H1 (cell line): ENCODE results near the gene WFDC1. TPM values are rescaled to one million over a fixed set of nuclear protein-coding genes. Genes with fewer than 3 reads are reported as not detected.

ENCODE experiments used
- BCL11A ChIP-seq, 2 experiments: IDR thresholded peaks; one replicate each; pipeline ENCODE4 v1.6.1; 2011; ENCODE audit warnings: low read depth in 2 of 2, low read length in 2 of 2, mild to moderate bottlenecking in 2 of 2
- CHD2 ChIP-seq: IDR thresholded peaks from 2 replicates; pipeline ENCODE4 v1.6.1; 2012; ENCODE audit warnings: low read length, improper control_type of control experiment
- E2F6 ChIP-seq: IDR thresholded peaks from 2 replicates; pipeline ENCODE4 v1.6.1; 2012; ENCODE audit warnings: inconsistent platforms
- JUND ChIP-seq: IDR thresholded peaks from 2 replicates; pipeline ENCODE4 v1.6.1; 2011; ENCODE audit warnings: mild to moderate bottlenecking, improper control_type of control experiment, low read length
- SRF ChIP-seq: IDR thresholded peaks from 2 replicates; pipeline ENCODE4 v1.6.1; 2011; ENCODE audit warnings: mild to moderate bottlenecking, low read depth, low read length, moderate library complexity
- polyA plus RNA-seq, 7 experiments: library from polyadenylated mRNA; depleted of rRNA in 3 of 7; stranded (reverse) in 5 of 7; unstranded in 2 of 7; fragments of >200 nt in 5 of 7; fragments of 200-250 nt in 2 of 7; gene quantifications; 1 replicate in 5 of 7; 2 replicates in 1 of 7; 4 replicates in 1 of 7; pipeline versions ENCODE4 v1.2.1 to v1.2.3, GENCODE V29; 2011 to 2013; ENCODE audit warnings: missing spikeins in 2 of 7, mixed read lengths in 2 of 7
- total RNA-seq: library from RNA; stranded (reverse); fragmentation: NEBNext Ultra II Directional; extraction: Animal tissue kit (Norgen Biotek cat#: 25700); gene quantifications from 2 replicates; pipeline ENCODE4 v1.2.1, GENCODE V29; 2021
- TF ChIP-seq, protein P1 (sequence below): IDR thresholded peaks from 2 replicates; pipeline ENCODE4 v1.6.1; 2012; ENCODE audit warnings: inconsistent platforms

Gene WFDC1
- total and polyA plus RNA-seq, 2 of the 8 experiments (the other 6 are each of a cell fraction or from before 2014, with no cell fraction given) = 0.70 to 1.1 TPM

- TF ChIP-seq JUND (no peak), SRF (no peak), E2F6 (no peak), CHD2 (no peak), BCL11A (IDR thresholded peaks at IDR 0.05; ENCODE audit: low read depth in 2 of 2, low read length in 2 of 2) (no peak)
- TF ChIP-seq, protein P1, sequence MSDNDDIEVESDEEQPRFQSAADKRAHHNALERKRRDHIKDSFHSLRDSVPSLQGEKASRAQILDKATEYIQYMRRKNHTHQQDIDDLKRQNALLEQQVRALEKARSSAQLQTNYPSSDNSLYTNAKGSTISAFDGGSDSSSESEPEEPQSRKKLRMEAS = no peak
Measured at GRCh38 chr16:84291226-84291625, 3.5 kb upstream of the WFDC1 start (continued).
